Measurements from ENCODE around the gene BUB1B.

GRCh38 chr15:40265355-40265754 lies 104.5 kb downstream of the BUB1B start:
- TF ChIP-seq CTCF (IDR thresholded peaks at IDR 0.05; ENCODE audit: low read depth, low read length, poor library complexity, severe bottlenecking) (no peak), EZH2phosphoT487 (IDR thresholded peaks at IDR 0.05; ENCODE audit: borderline replicate concordance, low read length) (no peak)

Data from DOHH2 (cell line).